ENCODE results near the gene RTCA. TPM values are rescaled to one million over a fixed set of nuclear protein-coding genes. Genes with fewer than 3 reads are reported as not detected.

RTCA gene
- total RNA-seq, 2 experiments from 2014 or later: 62.1 to 67.1 TPM

DNA sequence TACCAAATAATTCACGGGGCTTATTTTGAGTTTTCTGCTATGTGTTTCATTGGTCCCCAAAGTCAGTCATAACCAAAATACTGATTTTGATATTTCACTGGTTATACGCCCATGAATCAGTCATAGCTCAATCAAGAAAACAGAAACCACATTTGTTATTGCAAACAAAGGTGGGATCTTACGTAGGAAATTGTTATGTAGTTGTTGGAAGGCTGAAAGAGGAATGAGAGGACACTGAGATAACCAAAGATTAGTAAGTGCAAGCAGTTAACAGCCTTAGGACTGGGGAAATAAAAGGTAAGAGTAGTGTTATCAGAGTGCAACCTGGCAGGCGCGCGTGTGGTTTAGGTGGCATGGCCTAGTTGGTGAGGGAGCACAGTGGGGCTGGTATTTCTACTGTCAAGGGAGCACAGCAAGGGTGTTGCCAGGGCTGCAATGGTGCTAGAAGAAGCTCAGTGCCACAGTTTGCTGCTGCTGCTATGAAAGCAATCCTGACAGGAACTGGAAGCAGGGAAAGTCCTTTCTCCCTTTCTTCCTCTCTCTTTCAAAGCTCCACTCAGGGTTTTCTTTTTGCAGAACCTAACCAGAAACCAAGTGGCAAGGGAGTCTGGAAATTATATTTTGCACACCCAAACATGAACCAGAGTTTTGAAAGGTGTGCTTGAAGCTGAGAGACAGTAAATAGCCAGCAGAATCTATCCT is 33.7 kb downstream of the RTCA start:
- H3K4me3 Mint-ChIP-seq: no peak overlapping the region
- no peak overlapping the region for H3K4me3 ChIP-seq (ENCODE audit: low read length)
- ChIA-PET CTCF (no interaction called here), POLR2A (interaction anchor here (1.3 kb wide), 1 partner anchor 160 kb away, joined by 3 read pairs; no protein-coding TSS in a partner anchor)
- no peak overlapping the region for H3K27ac Mint-ChIP-seq
- ATAC-seq (ENCODE audit: poor library complexity) (no peak), DNase-seq (no peak)
- H3K36me3 ChIP-seq (ENCODE audit: insufficient read depth, low read length): no peaks in the 10 kb centered on the region
- no peaks in the 10 kb centered on the region for H3K9me3 Mint-ChIP-seq
- H3K9me3 ChIP-seq (ENCODE audit: control insufficient read depth in 1 of 2, insufficient read depth in 1 of 2, low read length in 2 of 2): no peaks in the 10 kb centered on the region
- H3K27me3 ChIP-seq (ENCODE audit: control insufficient read depth in 1 of 2, insufficient read depth in 2 of 2, low read length in 2 of 2): no peaks in the 10 kb centered on the region
- H3K27me3 Mint-ChIP-seq: no peaks in the 10 kb centered on the region
- H3K4me1 Mint-ChIP-seq (ENCODE audit: low read depth): no peaks in the 10 kb centered on the region
- no peaks in the 10 kb centered on the region for H3K4me1 ChIP-seq (ENCODE audit: insufficient read depth, low read length)
- H3K27ac ChIP-seq (ENCODE audit: low read depth in 1 of 2, low read length in 2 of 2): no peak overlapping the region
- TF ChIP-seq, protein P1, sequence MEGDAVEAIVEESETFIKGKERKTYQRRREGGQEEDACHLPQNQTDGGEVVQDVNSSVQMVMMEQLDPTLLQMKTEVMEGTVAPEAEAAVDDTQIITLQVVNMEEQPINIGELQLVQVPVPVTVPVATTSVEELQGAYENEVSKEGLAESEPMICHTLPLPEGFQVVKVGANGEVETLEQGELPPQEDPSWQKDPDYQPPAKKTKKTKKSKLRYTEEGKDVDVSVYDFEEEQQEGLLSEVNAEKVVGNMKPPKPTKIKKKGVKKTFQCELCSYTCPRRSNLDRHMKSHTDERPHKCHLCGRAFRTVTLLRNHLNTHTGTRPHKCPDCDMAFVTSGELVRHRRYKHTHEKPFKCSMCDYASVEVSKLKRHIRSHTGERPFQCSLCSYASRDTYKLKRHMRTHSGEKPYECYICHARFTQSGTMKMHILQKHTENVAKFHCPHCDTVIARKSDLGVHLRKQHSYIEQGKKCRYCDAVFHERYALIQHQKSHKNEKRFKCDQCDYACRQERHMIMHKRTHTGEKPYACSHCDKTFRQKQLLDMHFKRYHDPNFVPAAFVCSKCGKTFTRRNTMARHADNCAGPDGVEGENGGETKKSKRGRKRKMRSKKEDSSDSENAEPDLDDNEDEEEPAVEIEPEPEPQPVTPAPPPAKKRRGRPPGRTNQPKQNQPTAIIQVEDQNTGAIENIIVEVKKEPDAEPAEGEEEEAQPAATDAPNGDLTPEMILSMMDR (IDR thresholded peaks at IDR 0.05): no peak
- no peaks in the 10 kb centered on the region for H3K36me3 Mint-ChIP-seq (ENCODE audit: low read depth)
- intact Hi-C loops (cut with DNase I, micrococcal nuclease): loop anchor here in 1 of 2 experiments (10.0 kb wide), 1 partner anchor 45 kb away; no protein-coding TSS in a partner anchor

DNA sequence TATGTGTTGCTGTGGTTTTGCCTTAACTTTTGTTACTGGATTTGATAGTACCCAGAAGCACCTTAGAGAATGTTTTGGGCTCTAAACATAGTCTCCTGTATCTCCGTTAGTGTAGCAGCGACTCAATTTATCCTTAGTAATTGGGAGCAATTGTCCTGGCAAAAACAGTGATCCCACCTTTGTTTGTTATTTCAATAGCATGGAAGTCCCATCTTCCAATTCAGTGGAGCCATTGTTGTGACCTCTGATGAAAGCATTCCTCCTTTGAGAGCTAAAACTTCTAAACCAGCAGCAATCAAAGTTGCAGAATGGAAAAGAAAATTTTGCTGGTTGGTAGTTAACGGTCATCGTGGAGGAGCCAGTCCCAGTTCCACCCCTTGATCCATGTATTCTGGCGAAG is 34.7 kb downstream of the RTCA start:
- H3K9me3 ChIP-seq (ENCODE audit: control insufficient read depth in 1 of 2, insufficient read depth in 1 of 2, low read length in 2 of 2): no peaks in the 10 kb centered on the region
- POLR2A ChIA-PET: interaction anchor here (1.5 kb wide), 1 partner anchor 13 kb away, joined by 3 read pairs; no protein-coding TSS in a partner anchor
- H3K27ac Mint-ChIP-seq: no peak overlapping the region
- DNase-seq: no peak
- no peak overlapping the region for H3K4me3 Mint-ChIP-seq
- CTCF ChIA-PET: interaction anchor here (1.2 kb wide), 1 partner anchor 159 kb away, joined by 3 read pairs; no protein-coding TSS in a partner anchor
- H3K36me3 Mint-ChIP-seq (ENCODE audit: low read depth): no peaks in the 10 kb centered on the region
- no peak overlapping the region for H3K27ac ChIP-seq (ENCODE audit: low read depth in 1 of 2, low read length in 2 of 2)
- H3K9me3 Mint-ChIP-seq: no peaks in the 10 kb centered on the region
- H3K36me3 ChIP-seq (ENCODE audit: insufficient read depth, low read length): no peaks in the 10 kb centered on the region
- intact Hi-C loops (cut with DNase I, micrococcal nuclease): no loop called here
- H3K4me3 ChIP-seq (ENCODE audit: low read length): no peak overlapping the region
- H3K27me3 Mint-ChIP-seq: no peaks in the 10 kb centered on the region
- no peaks in the 10 kb centered on the region for H3K4me1 Mint-ChIP-seq (ENCODE audit: low read depth)
- no peaks in the 10 kb centered on the region for H3K4me1 ChIP-seq (ENCODE audit: insufficient read depth, low read length)
- ATAC-seq (ENCODE audit: poor library complexity): no peak
- TF ChIP-seq, protein P1 (IDR thresholded peaks at IDR 0.05): no peak
- H3K27me3 ChIP-seq (ENCODE audit: control insufficient read depth in 1 of 2, insufficient read depth in 2 of 2, low read length in 2 of 2): no peaks in the 10 kb centered on the region

DNA sequence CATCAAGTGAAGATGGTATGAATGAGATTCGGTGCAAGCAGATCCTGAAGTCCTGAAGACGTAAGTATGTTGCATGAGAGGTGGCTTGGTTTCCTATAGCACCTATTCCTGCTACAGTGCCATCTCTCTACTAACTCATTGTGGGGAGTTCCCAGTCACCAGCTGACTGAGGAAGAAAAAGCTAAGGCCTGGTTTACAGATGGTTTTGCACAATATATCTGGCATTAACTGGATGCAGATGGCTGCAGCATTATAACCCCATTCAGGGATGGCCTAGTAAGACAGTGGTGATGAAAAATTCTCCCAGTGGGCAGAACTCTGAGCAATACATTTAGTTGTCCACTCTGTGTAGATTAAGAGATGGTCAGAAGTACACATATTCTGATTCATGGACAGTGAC is 36.7 kb downstream of the RTCA start:
- Histone ChIP-seq H3K27ac (ENCODE audit: low read depth in 1 of 2, low read length in 2 of 2) (no peak overlapping the region), H3K36me3 (ENCODE audit: insufficient read depth, low read length) (no peaks in the 10 kb centered on the region), H3K9me3 (ENCODE audit: control insufficient read depth in 1 of 2, insufficient read depth in 1 of 2, low read length in 2 of 2) (no peaks in the 10 kb centered on the region), H3K4me3 (ENCODE audit: low read length) (no peak overlapping the region), H3K27me3 (ENCODE audit: control insufficient read depth in 1 of 2, insufficient read depth in 2 of 2, low read length in 2 of 2) (no peaks in the 10 kb centered on the region), H3K4me1 (ENCODE audit: insufficient read depth, low read length) (peaks cover 4% of the 10 kb centered on the region)
- ATAC-seq (ENCODE audit: poor library complexity) (no peak), DNase-seq (no peak)
- CTCF ChIA-PET: no interaction called here
- POLR2A ChIA-PET: no interaction called here
- peaks cover 13% of the 10 kb centered on the region for H3K4me1 Mint-ChIP-seq (ENCODE audit: low read depth)
- H3K36me3 Mint-ChIP-seq (ENCODE audit: low read depth): no peaks in the 10 kb centered on the region
- H3K27ac Mint-ChIP-seq: no peak overlapping the region
- H3K4me3 Mint-ChIP-seq: no peak overlapping the region
- TF ChIP-seq, protein P1 (IDR thresholded peaks at IDR 0.05): no peak
- H3K9me3 Mint-ChIP-seq: no peaks in the 10 kb centered on the region
- intact Hi-C loops (cut with DNase I, micrococcal nuclease): no loop called here
- H3K27me3 Mint-ChIP-seq: no peaks in the 10 kb centered on the region

All from CD4-positive, alpha-beta T cell (primary cell).